Peyer's patch (tissue), 4 donors: ENCODE measurements around the gene BNIP1. TPM values are rescaled to one million over a fixed set of nuclear protein-coding genes. Genes with fewer than 3 reads are reported as not detected.

Experiments used
- DNase-seq, 3 donors: peaks; one replicate each; pipeline ENCODE4 v3.0.0-alpha.2; 2017 to 2019
- H3K27ac ChIP-seq, 4 donors: fragments of 200-600 bp; sonication (generic); one replicate each; pipeline ENCODE4 v1.5.1; 2016 to 2019
- H3K27me3 ChIP-seq, 2 donors: fragments of 200-600 bp; sonication (generic); one replicate each; pipeline ENCODE4 v1.5.1; 2019
- H3K36me3 ChIP-seq, 3 donors: fragments of 200-600 bp; sonication (generic); one replicate each; pipeline ENCODE4 v1.5.1; 2016 to 2019
- H3K4me1 ChIP-seq, 4 donors: fragments of 200-600 bp; sonication (generic); one replicate each; pipeline ENCODE4 v1.5.1; 2016 to 2019
- H3K4me3 ChIP-seq, 4 donors: fragments of 200-600 bp; sonication (generic); 1 replicate in 3 of 4; 2 replicates in 1 of 4; pipeline ENCODE4 v1.5.1; 2016 to 2019; ENCODE audit warnings: mild to moderate bottlenecking in 1 of 4
- H3K9me3 ChIP-seq, 4 donors: fragments of 200-600 bp; sonication (generic); one replicate each; pipeline ENCODE4 v1.5.1; 2016 to 2019; ENCODE audit warnings: mild to moderate bottlenecking in 1 of 4
- POLR2A ChIP-seq, 2 donors: fragments of 450-650 bp; IDR thresholded peaks; one replicate each; pipeline ENCODE4 v1.5.1; 2017; ENCODE audit warnings: antibody characterized with exemption in 2 of 2, mild to moderate bottlenecking in 2 of 2, moderate library complexity in 2 of 2
- total RNA-seq, 4 donors: library from RNA; depleted of rRNA; stranded (reverse); fragments of >200 nt; gene quantifications; one replicate each; pipeline ENCODE4 v1.1.0, GENCODE V29; 2016
- TF ChIP-seq, protein P1 (sequence below), 6 experiments: fragments of 450-650 bp in 4 of 6; fragments of 200-600 bp in 2 of 6; sonication (generic) in 1 of 6; IDR thresholded peaks; one replicate each; pipeline ENCODE4 v1.5.1; 2017 to 2019; ENCODE audit warnings: antibody characterized with exemption in 6 of 6, mild to moderate bottlenecking in 3 of 6, moderate library complexity in 1 of 6

Gene BNIP1
- total RNA-seq, 4 donors from 2014 or later: 5.8 to 13.8 (median 8.8) TPM

DNA sequence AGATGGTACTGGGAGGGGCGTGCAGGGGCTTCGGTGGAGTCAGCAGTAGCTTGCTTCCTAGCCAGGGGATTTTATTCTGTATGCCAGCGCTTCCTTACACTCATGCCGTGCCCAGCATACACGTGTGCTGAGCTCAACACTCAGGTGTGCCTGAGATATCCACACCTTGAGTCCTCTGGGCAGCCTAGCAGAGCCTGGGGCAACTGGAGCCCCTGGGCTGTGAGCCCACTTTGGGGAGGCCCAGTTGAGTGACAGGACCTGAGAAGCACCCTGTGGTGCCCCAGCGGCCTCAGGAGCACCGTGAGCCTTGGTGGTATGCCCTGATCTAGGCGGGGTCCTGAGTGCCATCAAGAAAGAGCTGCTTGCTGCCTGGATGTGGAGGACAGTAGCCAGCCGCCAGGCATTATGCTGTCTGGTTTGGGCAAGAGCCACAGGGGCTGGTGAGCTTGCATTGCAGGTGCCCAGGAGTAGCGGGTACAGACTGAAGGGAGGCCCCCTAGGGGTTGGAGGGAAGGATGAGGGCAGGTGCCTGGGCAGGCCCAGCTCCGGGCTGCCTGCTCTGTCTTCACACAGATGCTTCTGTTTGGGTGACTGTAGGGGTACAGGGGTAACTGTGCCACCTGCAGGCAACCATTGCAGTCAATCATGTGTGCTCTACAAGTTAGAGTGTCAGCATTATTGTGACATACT, 42.9 kb downstream of the BNIP1 start:
- Histone ChIP-seq H3K27me3 (no peaks in the 10 kb centered on the region), H3K27ac (no peak overlapping the region), H3K4me3 (no peak overlapping the region), H3K4me1 (no peaks in the 10 kb centered on the region), H3K36me3 (no peaks in the 10 kb centered on the region), H3K9me3 (no peaks in the 10 kb centered on the region)
- no peak for TF ChIP-seq POLR2A (IDR thresholded peaks at IDR 0.05)
- TF ChIP-seq, protein P1, sequence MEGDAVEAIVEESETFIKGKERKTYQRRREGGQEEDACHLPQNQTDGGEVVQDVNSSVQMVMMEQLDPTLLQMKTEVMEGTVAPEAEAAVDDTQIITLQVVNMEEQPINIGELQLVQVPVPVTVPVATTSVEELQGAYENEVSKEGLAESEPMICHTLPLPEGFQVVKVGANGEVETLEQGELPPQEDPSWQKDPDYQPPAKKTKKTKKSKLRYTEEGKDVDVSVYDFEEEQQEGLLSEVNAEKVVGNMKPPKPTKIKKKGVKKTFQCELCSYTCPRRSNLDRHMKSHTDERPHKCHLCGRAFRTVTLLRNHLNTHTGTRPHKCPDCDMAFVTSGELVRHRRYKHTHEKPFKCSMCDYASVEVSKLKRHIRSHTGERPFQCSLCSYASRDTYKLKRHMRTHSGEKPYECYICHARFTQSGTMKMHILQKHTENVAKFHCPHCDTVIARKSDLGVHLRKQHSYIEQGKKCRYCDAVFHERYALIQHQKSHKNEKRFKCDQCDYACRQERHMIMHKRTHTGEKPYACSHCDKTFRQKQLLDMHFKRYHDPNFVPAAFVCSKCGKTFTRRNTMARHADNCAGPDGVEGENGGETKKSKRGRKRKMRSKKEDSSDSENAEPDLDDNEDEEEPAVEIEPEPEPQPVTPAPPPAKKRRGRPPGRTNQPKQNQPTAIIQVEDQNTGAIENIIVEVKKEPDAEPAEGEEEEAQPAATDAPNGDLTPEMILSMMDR (IDR thresholded peaks at IDR 0.05): peak in 1 of 6 experiments; percentile 9
- no peak for DNase-seq

DNA sequence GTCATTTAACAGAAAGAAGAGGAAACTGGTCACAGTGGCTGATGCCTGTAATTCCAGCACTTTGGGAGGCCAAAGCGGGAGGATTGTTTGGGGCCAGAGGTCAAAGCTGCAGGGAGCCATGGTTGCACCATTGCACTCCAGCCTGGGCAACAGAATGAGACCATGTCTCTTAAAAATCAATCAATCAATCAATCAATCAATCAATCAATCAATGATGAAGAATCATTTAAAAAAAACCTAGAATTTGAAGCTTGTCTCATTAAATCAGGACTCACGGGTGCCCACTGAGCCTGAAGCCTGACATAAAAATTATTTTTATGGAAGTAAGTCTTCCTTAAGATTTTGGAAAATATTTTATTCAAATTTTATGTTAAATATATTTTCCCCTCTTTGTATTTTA, 43.9 kb downstream of the BNIP1 start:
- no peaks in the 10 kb centered on the region for H3K27me3 ChIP-seq

GRCh38 chr5:173191015-173191414, 46.7 kb downstream of the BNIP1 start:
- TF ChIP-seq POLR2A (IDR thresholded peaks at IDR 0.05): no peak
- TF ChIP-seq, protein P1 (IDR thresholded peaks at IDR 0.05): no peak
- no peak overlapping the region for H3K4me3 ChIP-seq
- H3K4me1 ChIP-seq: no peaks in the 10 kb centered on the region
- no peaks in the 10 kb centered on the region for H3K9me3 ChIP-seq
- DNase-seq: no peak
- H3K27ac ChIP-seq: no peak overlapping the region
- no peaks in the 10 kb centered on the region for H3K36me3 ChIP-seq
- no peaks in the 10 kb centered on the region for H3K27me3 ChIP-seq

More for the DNA sequence above, 43.9 kb downstream of the BNIP1 start:
- no peak overlapping the region for H3K27ac ChIP-seq
- no peaks in the 10 kb centered on the region for H3K36me3 ChIP-seq
- no peak for DNase-seq
- no peaks in the 10 kb centered on the region for H3K4me1 ChIP-seq
- TF ChIP-seq POLR2A (IDR thresholded peaks at IDR 0.05): no peak
- TF ChIP-seq, protein P1 (IDR thresholded peaks at IDR 0.05): no peak
- H3K4me3 ChIP-seq: no peak overlapping the region
- H3K9me3 ChIP-seq: no peaks in the 10 kb centered on the region

GRCh38 chr5:173191561-173191960, 47.2 kb downstream of the BNIP1 start:
- H3K36me3 ChIP-seq: no peaks in the 10 kb centered on the region
- H3K4me3 ChIP-seq: no peak overlapping the region
- H3K27me3 ChIP-seq: no peaks in the 10 kb centered on the region
- TF ChIP-seq, protein P1 (IDR thresholded peaks at IDR 0.05): no peak
- no peak for TF ChIP-seq POLR2A (IDR thresholded peaks at IDR 0.05)
- no peak for DNase-seq
- H3K9me3 ChIP-seq: no peaks in the 10 kb centered on the region
- H3K4me1 ChIP-seq: no peaks in the 10 kb centered on the region
- no peak overlapping the region for H3K27ac ChIP-seq

- H3K4me3 ChIP-seq: no peak overlapping the region
- no peaks in the 10 kb centered on the region for H3K4me1 ChIP-seq
- H3K27me3 ChIP-seq: no peaks in the 10 kb centered on the region
- H3K9me3 ChIP-seq: no peaks in the 10 kb centered on the region
- no peak overlapping the region for H3K27ac ChIP-seq
- no peaks in the 10 kb centered on the region for H3K36me3 ChIP-seq
- no peak for DNase-seq
- no peak for TF ChIP-seq POLR2A (IDR thresholded peaks at IDR 0.05)
- TF ChIP-seq, protein P1 (IDR thresholded peaks at IDR 0.05): no peak
These were observed 48.2 kb downstream of the BNIP1 start for GRCh38 chr5:173192561-173192960.
